Activated CD4-positive, alpha-beta T cell treated with anti-CD3 and anti-CD28 coated beads, Interleukin-2, amount 10 ng/mL, durations not matched to agents 24 days and 14 days (primary cell): Measurements from ENCODE around the gene XRCC5. TPM values are rescaled to one million over a fixed set of nuclear protein-coding genes. Genes with fewer than 3 reads are reported as not detected.

Source experiments
- DNase-seq: peaks from one replicate; pipeline ENCODE4 v3.0.0; 2022
- H3K27ac Mint-ChIP-seq: one replicate; pipeline ENCODE4 v1.8.0; 2022; ENCODE audit warnings: mild to moderate bottlenecking, mixed read lengths
- H3K27me3 Mint-ChIP-seq: one replicate; pipeline ENCODE4 v1.8.0; 2022; ENCODE audit warnings: mixed read lengths
- H3K36me3 Mint-ChIP-seq: one replicate; pipeline ENCODE4 v1.8.0; 2022; ENCODE audit warnings: low read depth, mild to moderate bottlenecking, mixed read lengths
- H3K4me1 Mint-ChIP-seq: one replicate; pipeline ENCODE4 v1.8.0; 2021; ENCODE audit warnings: mixed read lengths
- H3K4me3 Mint-ChIP-seq: one replicate; pipeline ENCODE4 v1.8.0; 2022; ENCODE audit warnings: mild to moderate bottlenecking, moderate library complexity, mixed read lengths
- H3K9me3 Mint-ChIP-seq: one replicate; pipeline ENCODE4 v1.8.0; 2021; ENCODE audit warnings: mixed read lengths
- intact Hi-C: fragments of 100-400 bp; cut with micrococcal nuclease; formaldehyde crosslinking; loops from one replicate; pipeline ENCODE4 v1.15.1; 2023
- total RNA-seq: library from RNA; stranded (reverse); gene quantifications from 2 replicates; pipeline ENCODE4 v1.2.3, GENCODE V29; 2022

Gene XRCC5
- total RNA-seq, 1 donor from 2014 or later = 510 TPM

- intact Hi-C loops = no loop called here
- no peaks in the 10 kb centered on the region for H3K9me3 Mint-ChIP-seq
- no peak for DNase-seq
- H3K4me1 Mint-ChIP-seq = no peaks in the 10 kb centered on the region
- H3K4me3 Mint-ChIP-seq = no peak overlapping the region
- H3K36me3 Mint-ChIP-seq = peaks cover 11% of the 10 kb centered on the region
- H3K27me3 Mint-ChIP-seq = no peaks in the 10 kb centered on the region
- no peak overlapping the region for H3K27ac Mint-ChIP-seq
Observed at GRCh38 chr2:216098421-216099334, 10.5 kb upstream of the XRCC5 start.

DNA sequence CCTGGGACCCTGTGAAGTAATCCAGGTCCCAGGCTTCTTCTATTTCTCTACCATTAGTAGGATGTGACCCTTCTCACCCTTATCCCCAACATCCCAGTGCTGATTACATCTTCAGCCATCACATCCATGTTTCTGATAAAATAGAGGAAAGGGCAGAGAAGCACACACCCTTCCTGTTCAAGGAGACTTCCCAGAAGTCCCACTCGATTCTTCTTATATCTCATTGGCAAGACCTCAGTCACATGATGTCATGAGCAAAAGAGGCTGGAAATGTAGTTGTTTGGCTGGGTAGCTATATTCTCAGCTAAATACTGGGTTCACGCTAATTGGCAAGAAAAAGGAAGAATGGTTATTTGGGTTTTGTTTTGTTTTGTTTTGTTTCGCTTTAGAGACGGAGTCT, 8.0 kb upstream of the XRCC5 start:
- no peak for DNase-seq
- intact Hi-C loops = no loop called here
- Mint-ChIP-seq H3K4me1 (peaks cover 2% of the 10 kb centered on the region), H3K36me3 (peaks cover 11% of the 10 kb centered on the region), H3K9me3 (no peaks in the 10 kb centered on the region), H3K27me3 (no peaks in the 10 kb centered on the region), H3K4me3 (no peak overlapping the region), H3K27ac (no peak overlapping the region)

DNA sequence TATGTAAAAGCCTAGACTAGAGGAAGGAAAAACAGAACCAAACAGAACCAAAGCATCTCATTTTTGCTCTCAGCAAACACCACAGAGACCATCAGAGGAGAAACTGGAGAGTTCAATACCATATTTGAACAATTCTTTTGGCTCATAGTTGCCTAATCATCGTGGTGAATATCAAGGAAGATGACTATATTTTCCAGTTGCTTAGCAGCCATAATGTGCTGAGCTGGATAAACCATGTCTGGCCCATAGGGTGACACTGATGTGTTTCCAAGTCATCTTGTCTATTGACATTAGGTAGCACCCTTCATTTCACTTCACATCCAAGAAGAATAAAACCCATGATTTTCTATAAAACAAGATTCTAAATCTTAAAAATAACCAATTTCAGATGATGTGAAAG, 5.9 kb upstream of the XRCC5 start:
- H3K27me3 Mint-ChIP-seq = no peaks in the 10 kb centered on the region
- intact Hi-C loops = no loop called here
- H3K27ac Mint-ChIP-seq = no peak overlapping the region
- H3K4me3 Mint-ChIP-seq = no peak overlapping the region
- H3K36me3 Mint-ChIP-seq = peaks cover 11% of the 10 kb centered on the region
- no peak for DNase-seq
- no peaks in the 10 kb centered on the region for H3K9me3 Mint-ChIP-seq
- peaks cover 3% of the 10 kb centered on the region for H3K4me1 Mint-ChIP-seq

GRCh38 chr2:216104691-216105090, 4.5 kb upstream of the XRCC5 start:
- Mint-ChIP-seq H3K27me3 (peaks cover 4% of the 10 kb centered on the region), H3K36me3 (peaks cover 15% of the 10 kb centered on the region), H3K27ac (no peak overlapping the region), H3K9me3 (no peaks in the 10 kb centered on the region), H3K4me3 (no peak overlapping the region), H3K4me1 (peaks cover 13% of the 10 kb centered on the region)
- intact Hi-C loops = loop anchor here (5.0 kb wide), 2 partner anchors 32 to 792 kb away; partner anchors contain the start of gene ATIC
- no peak for DNase-seq

DNA sequence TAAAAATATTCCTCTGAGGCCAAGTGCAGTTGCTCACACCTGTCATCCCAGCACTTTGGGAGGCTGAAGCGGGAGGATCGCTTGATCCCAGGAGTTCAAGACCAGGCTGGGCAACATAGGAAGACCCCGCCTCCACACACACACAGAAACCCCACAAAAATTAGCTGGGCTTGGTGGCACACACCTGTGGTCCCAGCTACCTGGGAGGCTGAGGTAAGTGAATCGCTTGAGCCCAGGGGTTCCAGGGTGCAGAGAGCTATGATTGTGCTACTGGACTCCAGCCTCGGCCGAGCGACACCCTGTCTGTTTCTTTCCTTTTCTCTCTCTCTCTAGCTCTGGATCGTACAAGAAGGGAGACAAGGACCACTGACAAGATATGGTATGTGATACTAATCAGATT, 1.8 kb upstream of the XRCC5 start:
- Mint-ChIP-seq H3K4me1 (peaks cover 30% of the 10 kb centered on the region), H3K4me3 (no peak overlapping the region), H3K9me3 (no peaks in the 10 kb centered on the region), H3K27ac (no peak overlapping the region), H3K36me3 (peaks cover 23% of the 10 kb centered on the region), H3K27me3 (peaks cover 4% of the 10 kb centered on the region)
- intact Hi-C loops = loop anchor here (5.0 kb wide), 2 partner anchors 35 to 795 kb away; partner anchors contain the start of gene ATIC
- no peak for DNase-seq

- intact Hi-C loops = loop anchor here (2.0 to 5.0 kb wide), 5 partner anchors 35 to 795 kb away; partner anchors contain the start of genes ATIC, RPL37A and SMARCAL1
- Mint-ChIP-seq H3K36me3 (peaks cover 27% of the 10 kb centered on the region), H3K27me3 (peaks cover 4% of the 10 kb centered on the region), H3K27ac (no peak overlapping the region), H3K4me3 (peak overlapping the region; percentile 14), H3K4me1 (peaks cover 34% of the 10 kb centered on the region), H3K9me3 (no peaks in the 10 kb centered on the region)
- DNase-seq = no peak
Observed at GRCh38 chr2:216107760-216108159, 1.4 kb upstream of the XRCC5 start.

DNA sequence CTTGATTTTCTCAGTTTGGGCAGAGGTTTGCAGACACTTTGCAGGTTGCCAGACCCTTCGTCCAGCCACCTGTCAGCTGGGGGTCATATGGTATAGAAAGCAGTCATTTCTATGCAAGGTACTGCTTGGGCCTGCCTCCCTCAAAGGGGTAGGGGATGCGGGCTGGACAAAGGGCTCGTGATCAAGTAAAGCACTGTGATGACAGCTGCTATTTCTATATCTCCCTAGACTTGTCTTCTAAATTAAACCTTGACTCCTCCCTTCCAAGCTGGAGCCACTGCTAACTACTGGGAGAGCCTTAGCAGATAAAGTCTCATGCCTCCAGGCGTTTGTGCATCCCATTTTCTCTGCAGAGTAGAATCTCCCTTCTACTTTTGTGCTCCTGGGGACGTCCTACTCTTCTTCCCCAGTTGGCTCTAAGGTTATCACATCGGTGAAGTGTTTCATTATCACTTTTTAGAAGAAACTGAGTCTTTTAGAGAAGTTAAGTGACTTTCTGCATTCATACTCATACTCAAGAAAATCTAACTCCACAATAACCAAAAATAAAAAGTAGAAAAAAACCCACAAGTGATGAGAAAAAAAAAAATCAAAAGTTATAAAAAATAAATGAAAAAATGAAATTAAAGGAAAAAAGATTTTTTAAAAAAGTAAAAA, 710 bp upstream of the XRCC5 start:
- Mint-ChIP-seq H3K4me1 (peaks cover 41% of the 10 kb centered on the region), H3K9me3 (no peaks in the 10 kb centered on the region), H3K36me3 (peaks cover 34% of the 10 kb centered on the region), H3K4me3 (peak overlapping the region; percentile 100), H3K27me3 (peaks cover 4% of the 10 kb centered on the region), H3K27ac (peak overlapping the region; percentile 98)
- DNase-seq = no peak
- intact Hi-C loops = loop anchor here (2.0 to 5.0 kb wide), 5 partner anchors 36 to 796 kb away; partner anchors contain the start of genes ATIC, RPL37A and SMARCAL1

DNA sequence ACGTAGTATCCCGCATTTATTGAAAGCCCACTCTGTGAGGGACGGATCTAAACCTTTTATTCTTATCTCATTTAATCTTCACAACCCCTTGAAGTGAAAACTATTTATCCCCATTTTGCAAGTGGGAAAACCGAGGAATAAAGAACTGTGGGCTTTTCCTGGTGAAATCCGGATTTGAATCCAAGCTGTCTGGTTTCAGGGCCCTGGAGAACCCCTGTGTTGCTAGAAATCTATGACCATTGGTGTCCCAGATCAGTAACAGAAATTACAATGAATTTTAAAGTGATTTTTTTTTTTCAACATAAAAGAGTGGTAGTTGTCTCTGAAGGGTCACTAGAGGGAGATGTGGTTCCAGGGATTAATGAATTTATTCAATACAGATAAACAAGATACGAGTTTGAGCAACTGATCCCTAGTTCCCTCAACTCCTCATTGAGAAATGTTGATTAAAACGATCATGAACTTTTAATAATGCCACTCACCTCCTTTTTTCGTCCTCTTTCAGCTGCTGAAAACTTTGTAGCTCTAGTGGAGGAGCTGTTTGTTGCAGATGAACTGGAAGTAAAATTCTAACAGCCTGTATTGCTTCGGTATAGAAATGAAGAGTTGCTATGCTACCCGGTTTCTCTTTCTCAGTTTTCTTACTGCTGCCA, 940 bp downstream of the XRCC5 start:
- H3K4me3 Mint-ChIP-seq = peak overlapping the region; percentile 100
- DNase-seq = peak; percentile 68
- intact Hi-C loops = loop anchor here (1.0 to 5.0 kb wide), 7 partner anchors 29 to 798 kb away; partner anchors contain the start of genes ATIC, PECR, RPL37A and SMARCAL1
- H3K36me3 Mint-ChIP-seq = peaks cover 49% of the 10 kb centered on the region
- H3K4me1 Mint-ChIP-seq = peaks cover 52% of the 10 kb centered on the region
- peak overlapping the region; percentile 98 for H3K27ac Mint-ChIP-seq
- no peaks in the 10 kb centered on the region for H3K9me3 Mint-ChIP-seq
- H3K27me3 Mint-ChIP-seq = peaks cover 6% of the 10 kb centered on the region

GRCh38 chr2:216110620-216111019, 1.5 kb downstream of the XRCC5 start:
- H3K4me1 Mint-ChIP-seq = peaks cover 56% of the 10 kb centered on the region
- H3K9me3 Mint-ChIP-seq = no peaks in the 10 kb centered on the region
- H3K27ac Mint-ChIP-seq = peak overlapping the region; percentile 98
- peaks cover 6% of the 10 kb centered on the region for H3K27me3 Mint-ChIP-seq
- peak overlapping the region; percentile 100 for H3K4me3 Mint-ChIP-seq
- peaks cover 53% of the 10 kb centered on the region for H3K36me3 Mint-ChIP-seq
- intact Hi-C loops = loop anchor here (1.0 kb wide), 1 partner anchor 30 kb away; no protein-coding TSS in a partner anchor
- DNase-seq = no peak

- Mint-ChIP-seq H3K27ac (peak overlapping the region; percentile 68), H3K4me1 (peaks cover 57% of the 10 kb centered on the region), H3K4me3 (peak overlapping the region; percentile 100), H3K36me3 (peaks cover 55% of the 10 kb centered on the region), H3K9me3 (no peaks in the 10 kb centered on the region), H3K27me3 (peaks cover 6% of the 10 kb centered on the region)
- no peak for DNase-seq
- intact Hi-C loops = no loop called here
Observed at GRCh38 chr2:216111122-216111521, 2.0 kb downstream of the XRCC5 start.

DNA sequence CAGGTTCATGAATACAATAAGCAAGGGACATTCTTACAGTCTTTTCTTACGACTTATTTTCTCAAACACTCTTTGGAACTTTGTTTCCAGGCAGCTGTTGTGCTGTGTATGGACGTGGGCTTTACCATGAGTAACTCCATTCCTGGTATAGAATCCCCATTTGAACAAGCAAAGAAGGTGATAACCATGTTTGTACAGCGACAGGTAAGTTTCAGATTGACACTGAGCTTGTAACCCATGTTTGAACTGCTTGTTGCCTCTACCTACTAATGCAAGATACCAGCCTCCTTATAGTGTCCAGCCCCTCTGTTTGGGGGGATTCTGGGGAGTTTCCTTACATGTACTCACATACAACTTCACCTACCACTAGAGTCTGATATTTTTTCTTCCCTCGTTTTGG, 3.8 kb downstream of the XRCC5 start:
- Mint-ChIP-seq H3K36me3 (peaks cover 72% of the 10 kb centered on the region), H3K4me1 (peaks cover 72% of the 10 kb centered on the region), H3K27ac (peak overlapping the region; percentile 81), H3K9me3 (no peaks in the 10 kb centered on the region), H3K4me3 (peak overlapping the region; percentile 46), H3K27me3 (peaks cover 6% of the 10 kb centered on the region)
- intact Hi-C loops = no loop called here
- DNase-seq = no peak

GRCh38 chr2:216113572-216113971, 4.4 kb downstream of the XRCC5 start:
- Mint-ChIP-seq H3K27ac (peak overlapping the region; percentile 81), H3K4me1 (peaks cover 73% of the 10 kb centered on the region), H3K27me3 (peaks cover 6% of the 10 kb centered on the region), H3K9me3 (no peaks in the 10 kb centered on the region), H3K4me3 (peak overlapping the region; percentile 46), H3K36me3 (peaks cover 76% of the 10 kb centered on the region)
- intact Hi-C loops = no loop called here
- peak; percentile 69 for DNase-seq

DNA sequence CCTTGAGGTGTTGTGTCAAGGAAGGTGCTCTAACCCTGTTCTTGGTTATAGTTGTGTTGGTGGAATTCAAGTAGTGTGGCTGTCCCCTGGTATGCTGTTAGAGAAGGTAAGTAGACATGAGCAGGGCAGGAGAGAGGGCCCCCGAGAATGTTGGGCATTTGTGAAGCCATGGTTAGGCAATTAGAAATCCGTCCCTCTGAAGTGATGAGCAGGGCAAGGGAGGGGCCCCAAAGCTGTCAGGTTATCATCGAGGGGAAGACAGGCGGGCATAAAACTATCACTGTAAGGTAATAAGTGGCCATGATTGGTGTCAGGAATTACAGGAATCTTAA, 5.2 kb downstream of the XRCC5 start:
- Mint-ChIP-seq H3K9me3 (no peaks in the 10 kb centered on the region), H3K36me3 (peaks cover 80% of the 10 kb centered on the region), H3K4me3 (peak overlapping the region; percentile 91), H3K4me1 (peaks cover 75% of the 10 kb centered on the region), H3K27ac (peak overlapping the region; percentile 92), H3K27me3 (peaks cover 2% of the 10 kb centered on the region)
- intact Hi-C loops = loop anchor here (1.0 kb wide), 1 partner anchor 33 kb away; the partner anchor contains the start of genes PECR and TMEM169
- DNase-seq = no peak
